ENCODE data around the gene SLC38A10.
A peak's percentile ranks its signal among the peaks of the same experiment; 100 is the strongest.
"Not testable (repeated sequence)": the region's sequence is repeated elsewhere in the genome, so short reads cannot be mapped to it uniquely, and the experiment has no call there.

Gene SLC38A10

DNA sequence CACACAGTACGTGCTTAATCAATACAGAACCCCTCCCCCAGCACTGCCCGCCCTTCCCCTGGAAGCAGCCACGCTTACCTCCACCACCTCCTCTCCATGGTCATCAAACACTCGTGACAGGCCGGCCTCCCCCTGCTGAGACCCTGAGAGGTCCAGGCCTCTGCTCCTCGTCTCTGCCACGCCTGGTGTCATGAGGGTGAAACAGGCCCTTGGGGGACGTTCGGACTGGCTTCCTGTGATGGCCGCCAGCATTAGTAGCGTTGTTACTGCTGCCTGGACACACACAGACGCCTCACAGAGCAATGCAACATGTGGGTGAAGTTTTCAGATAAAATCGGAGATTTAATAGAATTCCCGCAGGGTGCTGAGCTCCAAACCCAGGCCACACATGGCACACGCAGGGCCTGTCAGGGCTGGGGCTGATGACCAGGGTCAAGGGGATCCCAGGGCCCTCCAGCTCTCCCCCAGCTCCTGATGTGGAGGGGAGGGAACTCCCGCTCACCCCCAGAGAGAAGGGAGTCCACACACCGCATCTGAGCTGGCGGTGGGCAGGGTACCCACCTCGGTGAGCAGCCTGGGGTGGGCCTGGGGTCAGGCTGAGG lies 15.9 kb upstream of the SLC38A10 start:
- DNase-seq = no peak

DNA sequence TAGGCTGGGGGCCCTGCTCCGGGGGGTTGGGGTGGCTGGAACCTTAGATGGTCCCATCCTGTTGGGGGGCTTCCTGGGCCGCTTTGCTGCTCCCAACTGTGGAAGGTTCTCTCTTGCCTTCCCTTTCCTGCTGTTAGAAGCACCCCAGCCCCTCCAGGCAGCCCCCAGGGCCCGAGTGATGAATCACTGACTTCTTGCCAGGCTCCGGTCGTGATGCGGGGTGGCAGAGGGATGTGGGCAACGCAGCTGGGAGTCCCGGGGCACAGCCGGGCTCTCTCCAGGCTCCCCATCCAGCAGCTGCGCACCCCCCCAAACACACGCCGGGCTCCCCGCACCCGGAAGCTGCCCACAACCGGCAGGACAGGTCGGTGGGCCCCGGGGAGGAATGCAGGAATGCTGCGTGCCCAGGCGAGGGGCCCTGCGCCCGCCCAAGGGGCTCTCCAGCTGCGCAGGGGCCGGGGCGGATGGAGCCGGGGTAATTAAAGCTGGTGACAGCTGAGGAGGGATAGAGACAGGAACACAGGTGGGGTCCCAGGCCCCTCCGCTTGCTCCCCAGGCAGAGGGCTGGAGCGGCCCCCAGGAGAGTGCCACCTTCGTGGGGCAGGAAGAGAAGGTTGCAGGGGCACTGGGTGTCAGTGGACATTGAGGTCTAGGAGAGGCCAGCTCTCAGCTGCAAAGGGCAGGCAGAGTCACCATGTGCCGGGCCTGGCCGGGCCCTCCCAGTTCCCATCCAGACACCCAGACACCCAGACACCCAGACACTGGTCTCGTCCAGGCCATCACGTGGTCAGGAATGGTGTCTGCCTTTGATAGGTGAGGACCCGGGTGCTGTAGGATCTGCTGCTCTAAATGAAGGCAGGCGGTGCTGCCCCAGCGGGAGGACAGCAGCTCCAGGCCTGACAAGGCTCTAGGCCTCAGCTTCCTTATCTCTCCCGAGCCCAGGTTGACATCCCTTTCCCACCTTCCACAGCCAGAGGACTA lies 15.0 kb upstream of the SLC38A10 start:
- DNase-seq = no peak

DNA sequence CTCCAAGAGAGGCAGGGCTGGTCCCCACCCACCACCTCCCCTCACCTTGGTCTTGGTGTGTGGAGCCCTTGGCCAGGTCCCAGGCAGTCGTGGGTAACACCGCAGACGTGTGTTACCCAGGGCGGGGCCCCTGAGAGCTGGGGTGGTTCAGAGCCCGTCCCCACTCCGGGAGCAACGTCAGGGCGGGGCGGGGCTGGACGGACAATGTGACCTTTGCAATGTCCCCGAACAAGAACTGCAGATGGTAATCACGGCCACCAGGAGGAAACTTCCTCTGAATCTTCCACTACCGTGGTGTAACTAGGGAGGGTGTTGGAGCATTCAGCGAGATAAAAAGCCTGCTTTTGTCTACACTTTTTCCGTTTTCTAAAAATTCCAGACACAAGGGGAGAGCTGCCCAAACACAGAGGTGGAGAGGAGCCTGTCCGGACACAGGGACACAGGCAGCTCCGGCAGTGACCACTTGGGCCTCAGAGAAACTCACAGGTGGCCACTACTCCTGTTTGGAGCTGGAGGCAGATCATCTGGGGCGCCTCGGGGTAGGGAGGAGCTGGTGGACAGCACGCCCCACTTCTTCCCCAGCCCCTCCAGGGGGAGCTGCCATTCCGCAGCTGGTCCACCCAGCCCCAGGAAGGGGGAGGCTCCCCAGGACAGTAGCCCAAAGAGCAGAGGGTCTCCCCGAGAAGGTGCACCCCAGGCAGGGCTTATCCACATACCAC lies 14.2 kb upstream of the SLC38A10 start:
- peak; percentile 93 for DNase-seq

DNA sequence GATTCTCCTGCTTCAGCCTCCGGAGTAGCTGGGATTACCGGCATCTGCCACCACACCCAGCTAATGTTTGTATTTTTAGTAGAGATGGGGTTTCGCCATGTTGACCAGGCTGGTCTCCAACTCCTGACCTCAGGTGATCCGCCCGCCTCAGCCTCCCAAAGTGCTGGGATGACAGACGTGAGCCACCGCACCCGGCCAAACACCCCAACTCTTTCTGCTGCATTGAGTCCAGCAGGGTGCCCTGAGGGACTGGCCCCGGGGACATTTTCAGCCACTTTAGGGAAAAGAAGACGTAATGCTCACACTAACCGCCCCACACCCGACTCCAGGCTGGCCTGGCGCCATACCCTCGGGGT lies 13.7 kb upstream of the SLC38A10 start:
- not testable (repeated sequence) for DNase-seq

DNA sequence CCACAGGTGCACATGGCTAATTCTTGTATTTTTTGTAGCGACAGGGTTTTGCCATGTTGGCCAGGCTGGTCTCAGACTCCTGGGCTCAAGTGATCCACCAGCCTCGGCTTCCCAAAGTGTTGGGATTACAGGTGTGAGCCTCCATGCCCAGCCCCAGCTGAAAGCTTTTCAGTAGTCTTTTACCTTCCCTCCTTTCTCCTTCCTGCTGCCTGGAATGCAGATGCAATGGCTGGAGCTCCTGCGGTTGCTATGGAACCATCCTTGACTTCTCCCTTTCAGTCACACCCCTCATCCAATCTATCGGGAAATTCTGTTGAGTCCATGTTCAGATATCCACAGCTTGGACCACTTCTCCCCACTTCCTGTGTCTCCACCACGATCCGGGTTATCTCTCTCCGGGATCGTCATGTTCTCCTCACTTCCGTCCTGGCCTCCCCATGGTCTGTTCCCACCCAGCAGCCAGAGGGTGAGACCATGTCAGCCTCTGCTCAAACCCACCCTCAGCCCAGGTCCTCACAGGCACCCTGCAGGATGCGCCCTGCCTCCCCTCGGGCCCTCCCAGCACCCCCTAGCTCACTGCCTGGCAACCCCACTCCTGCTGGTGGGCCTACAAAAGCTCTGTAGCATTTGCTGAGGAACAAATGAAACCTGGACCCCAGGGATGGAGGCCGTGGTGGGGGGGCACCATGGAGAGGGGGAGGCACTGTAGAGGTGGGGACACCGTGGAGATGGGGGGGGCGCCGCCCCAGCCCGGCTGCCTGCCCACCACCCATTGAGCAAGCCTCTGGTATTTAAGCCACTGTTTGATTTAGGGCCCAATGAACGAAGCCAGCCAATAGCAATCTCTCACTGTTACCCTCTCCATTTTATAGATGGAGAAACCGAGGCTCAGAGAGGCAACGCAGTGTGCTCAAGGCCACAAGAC lies 12.8 kb upstream of the SLC38A10 start:
- no peak for DNase-seq

DNA sequence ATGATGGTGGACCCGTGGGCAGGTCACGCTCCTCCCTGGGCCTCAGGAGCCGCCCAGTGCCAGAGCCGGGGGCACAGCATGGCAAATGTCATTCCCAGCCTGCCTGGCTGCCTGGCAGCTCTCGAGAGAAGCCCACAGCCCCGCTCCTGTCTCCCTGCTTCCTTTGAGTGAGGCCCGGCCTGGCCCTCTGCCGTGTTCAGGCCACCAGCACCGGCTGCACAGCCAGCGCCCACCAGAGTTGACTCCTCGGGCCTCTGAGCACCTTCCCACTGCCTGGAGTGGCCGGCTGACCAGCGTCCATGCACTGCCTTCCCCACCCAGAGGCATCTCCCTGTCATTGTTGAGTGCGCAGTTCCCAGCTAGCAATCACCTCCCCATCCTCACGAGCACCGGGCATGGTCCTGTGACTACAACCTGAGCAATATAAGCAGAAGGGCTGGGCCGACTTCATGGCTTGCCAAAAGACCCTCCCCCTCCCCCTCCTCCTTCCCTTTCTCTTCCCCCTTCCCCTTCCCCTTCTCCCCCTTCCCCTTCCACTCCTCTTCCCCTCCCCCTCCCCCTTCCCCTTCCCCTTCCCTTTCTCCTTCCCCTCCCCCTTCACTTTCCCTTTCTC lies 11.9 kb upstream of the SLC38A10 start:
- DNase-seq = peak; percentile 57

DNA sequence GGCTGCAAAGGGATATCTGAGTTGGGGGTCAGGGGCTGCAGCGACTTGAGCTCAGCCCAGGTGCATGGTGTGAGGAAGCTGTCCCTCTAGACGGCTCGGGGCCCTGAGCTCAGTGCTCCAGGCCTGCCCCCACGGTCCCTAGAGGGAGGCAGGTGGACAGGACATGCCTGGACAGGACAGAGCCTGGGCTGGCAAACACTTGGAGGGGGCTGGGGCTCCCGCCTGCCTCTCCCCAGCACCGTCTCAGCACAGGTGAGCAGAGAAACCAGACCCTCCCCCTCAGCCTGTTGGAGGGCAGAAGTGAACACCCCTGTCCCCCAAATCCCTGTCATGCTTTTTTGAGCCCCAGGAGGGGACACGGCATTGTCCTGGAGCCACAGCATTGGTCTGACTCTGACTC lies 11.4 kb upstream of the SLC38A10 start:
- peak; percentile 51 for DNase-seq

DNA sequence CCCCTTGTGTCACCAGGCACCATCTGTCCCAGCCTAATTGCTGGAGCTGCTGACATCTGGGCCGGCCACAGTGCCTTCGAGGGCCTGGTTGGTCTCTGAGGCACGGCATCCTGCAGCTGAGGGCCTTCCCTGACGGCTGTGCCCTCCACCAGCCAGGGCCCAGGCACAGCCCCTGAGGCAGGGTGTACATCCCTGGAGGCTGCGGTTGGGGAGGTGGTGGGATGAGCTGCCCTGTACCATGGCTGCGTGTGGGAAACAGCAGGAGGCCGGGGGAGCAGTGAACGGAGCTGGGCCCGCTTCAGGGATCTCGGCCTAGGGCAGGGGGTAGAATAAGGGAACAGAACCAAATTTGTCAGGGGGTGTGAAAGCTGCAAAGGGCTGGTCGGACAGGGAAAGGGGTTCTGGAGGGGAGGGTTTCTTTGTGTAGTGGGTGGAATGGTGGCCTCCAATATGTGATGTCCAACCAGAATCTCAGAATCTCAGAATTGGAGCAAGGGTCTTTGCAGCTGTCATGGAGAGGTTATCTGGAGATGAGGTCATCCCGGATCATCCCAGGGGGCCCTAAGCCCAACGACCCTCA lies 10.0 kb upstream of the SLC38A10 start:
- no peak for DNase-seq

DNA sequence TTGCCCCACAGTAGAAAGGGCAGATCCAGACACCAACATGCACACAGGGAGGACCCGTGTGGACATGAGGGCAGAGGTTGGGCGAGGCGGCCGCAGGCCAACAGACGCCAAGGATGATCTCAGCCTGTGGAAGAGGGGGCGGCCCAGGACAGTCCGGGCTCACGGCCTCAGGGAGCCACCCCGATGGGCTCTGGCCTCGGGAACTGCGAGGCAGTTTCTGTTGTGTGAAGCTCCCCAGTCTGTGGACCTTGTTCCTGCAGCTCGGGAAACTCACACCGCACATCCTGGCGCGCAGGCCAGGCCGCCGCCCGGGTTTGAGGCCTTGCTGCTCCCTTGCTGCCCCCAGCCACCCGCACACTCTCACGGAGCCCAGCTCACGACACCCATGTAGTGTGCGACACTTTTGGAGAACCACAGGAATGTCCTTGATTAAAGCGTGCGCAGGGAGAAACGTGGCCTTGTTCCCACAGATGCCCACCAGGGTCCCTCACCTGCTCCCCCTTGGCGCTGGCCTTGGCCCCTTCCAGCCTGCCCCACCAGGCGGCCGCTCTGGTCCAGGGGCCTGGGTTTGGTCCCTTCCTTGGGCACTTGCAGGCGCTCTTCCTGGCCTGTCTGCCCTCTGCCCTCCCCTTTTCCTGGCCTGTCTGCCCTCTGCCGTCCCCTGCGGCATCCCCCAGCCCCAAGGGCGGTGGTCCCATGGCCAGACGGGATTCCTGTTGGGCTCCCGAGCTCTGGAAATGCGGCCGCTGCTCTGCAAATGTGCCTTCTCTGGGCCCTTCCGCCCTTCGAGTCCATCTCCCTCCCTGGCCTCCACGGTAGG lies 9.3 kb upstream of the SLC38A10 start:
- DNase-seq = no peak

DNA sequence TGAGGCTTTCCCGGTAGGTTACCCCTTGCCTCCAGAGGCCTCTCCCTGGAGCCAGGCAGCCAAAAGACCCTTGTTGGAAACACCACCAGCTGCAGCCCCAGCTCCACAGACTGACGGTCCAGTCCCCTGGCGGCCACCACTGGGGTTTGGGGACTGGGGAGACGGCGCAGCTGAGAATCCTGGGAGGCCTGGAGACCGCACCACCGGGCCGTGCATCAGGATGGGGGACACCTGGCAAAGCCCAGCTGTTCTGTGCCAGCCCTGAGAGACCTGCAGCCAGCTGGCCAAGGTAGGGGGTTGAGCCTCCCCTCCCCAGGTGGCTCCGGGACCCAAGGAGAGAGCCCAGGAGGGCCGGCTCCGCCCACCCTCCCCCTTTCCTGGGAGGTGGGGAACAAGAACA lies 8.3 kb upstream of the SLC38A10 start:
- DNase-seq = no peak

DNA sequence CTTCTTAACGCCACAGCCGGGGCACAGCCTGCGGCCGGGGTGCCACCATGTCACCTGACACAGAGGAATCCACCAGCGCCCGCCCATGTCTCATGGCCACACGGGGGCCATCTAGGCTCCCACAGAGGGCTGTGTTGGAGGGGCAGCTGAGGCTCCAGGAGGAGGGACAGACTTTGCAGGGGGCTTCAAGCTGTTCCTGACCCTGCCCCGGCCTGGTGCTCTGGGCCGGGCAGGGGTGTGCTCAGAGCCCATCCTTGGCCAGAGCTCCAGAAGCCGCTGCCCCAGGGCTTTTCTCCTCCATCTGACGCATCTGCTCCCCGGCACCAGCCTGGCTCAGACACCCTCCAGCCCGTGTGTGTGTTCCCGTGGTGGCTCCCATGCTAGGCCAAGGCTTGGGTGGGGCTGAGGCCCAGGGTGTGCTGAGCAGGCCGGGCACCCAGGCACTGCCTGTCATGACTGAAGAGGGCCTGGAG lies 7.8 kb upstream of the SLC38A10 start:
- DNase-seq = no peak

DNA sequence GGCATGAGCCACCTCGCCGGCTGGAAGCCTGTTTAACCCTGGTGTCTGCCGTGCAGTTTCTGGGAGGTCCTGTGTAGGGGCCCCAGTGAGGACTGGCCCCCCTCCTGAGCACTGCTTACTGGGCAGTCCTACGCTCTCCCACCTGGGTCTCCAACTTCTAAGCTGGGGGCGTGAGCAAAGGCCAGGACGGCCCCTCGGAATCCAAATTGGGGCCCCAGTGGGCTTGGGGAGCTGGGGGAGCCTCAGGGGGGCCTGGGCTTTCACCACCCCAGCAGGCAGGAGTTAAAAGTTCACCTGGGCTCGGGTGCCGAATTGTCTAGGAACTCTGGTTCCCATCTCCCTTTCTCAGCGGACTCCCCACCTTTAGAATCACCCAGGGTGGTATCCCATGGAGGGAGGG lies 7.2 kb upstream of the SLC38A10 start:
- no peak for DNase-seq

DNA sequence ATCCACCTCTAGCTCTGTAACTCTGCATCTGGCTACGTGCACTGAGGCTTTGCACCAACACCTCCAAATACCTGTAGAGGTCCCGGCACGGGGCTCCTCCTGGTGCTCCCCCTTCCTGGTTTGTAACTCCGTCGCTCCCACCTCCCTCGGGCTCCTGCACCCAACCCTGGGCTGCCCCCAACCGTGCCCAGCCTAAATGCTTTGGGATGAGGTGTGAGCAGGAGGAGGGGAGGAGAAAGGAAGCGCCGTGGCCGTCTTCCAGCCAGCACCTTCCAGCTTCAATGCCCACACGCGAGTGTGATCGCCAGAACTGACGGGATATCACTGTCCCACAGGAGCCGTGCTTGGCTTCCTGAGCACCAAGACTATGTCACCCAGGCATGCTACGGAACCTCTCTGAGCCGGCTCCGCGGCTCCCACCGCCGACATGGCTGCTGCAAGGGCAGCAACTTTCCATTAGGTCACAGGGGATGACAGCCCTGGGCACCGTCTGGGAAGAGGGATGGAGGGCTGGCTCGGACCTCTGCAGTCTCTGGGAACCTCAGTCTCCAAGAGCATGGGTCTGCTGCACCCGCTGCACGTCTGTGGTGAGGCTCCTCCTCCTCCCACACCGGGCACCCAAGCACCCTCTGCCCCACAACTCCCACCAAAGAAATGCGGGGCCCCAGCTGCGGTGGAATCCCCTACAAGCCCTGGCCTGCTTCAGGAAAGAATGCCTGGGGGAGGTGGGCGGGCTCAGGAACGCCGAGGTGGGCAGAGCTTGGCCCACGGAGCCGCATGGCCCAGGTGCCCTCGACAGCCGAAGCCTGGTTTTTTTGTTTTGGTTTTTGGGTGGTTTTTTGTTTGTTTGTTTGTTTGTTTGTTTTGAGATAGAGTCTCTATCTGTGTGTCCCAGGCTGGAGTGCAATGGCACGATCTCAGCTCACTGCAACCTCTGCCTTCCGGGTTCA lies 6.4 kb upstream of the SLC38A10 start:
- DNase-seq = no peak

DNA sequence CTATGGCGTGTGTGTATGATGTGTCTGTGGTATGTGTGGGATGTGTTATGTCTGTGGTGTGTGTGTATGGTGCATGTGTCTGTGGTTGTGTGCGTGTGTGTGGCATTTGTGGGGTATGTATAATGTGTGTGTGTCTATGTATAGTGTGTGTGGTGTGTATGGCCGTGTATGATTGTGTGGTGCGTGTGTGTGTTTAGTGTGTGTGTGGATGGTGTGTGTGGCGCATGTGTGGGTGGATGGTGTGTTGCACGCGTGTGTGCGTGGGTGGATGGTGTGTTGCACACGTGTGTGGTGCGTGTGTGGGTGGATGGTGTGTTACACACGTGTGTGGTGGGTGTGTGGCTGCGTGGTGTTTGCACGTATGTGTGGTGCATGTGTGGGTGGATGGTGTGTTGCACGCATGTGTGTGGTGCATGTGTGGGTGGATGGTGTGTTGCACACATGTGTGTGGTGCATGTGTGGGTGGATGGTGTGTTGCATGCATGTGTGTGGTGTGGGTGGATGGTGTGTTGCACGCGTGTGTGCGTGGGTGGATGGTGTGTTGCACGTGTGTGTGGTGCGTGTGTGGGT lies 5.6 kb upstream of the SLC38A10 start:
- DNase-seq = no peak

DNA sequence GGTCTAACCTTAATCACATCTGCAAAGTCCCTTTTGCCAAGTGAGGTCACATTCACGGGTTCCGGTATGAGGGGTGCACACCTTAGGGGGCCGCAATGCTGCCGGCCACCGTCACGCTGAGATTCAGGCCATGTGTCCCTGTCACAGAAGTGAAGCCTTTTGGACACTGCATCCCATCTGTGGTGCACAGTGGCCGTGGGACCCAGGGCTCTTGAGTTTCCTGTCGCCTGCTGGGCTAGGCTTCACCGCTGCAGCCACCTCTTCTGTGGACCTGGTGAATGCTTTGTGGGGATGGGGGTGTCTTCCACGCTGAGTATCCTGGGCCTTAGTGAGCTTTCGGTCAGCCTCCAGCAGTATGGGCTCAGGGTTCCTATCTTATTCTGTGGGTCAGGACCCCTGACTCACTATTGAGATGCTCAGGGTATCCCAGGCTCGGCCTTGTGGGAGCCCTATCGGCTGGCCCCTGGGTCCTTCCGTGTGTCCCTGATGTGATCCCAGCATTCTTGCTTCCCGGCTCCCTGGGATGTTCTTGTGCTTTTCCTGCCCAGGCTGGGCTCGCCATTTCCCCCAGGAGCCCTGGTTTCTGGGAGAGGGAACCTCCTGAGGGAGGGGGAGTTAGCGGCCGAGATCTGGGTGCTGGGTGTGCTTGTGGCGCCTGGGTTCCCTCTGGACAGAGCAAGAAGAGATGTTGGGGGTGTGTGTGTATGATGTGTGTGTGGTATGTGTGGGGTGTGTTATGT lies 4.9 kb upstream of the SLC38A10 start:
- no peak for DNase-seq

DNA sequence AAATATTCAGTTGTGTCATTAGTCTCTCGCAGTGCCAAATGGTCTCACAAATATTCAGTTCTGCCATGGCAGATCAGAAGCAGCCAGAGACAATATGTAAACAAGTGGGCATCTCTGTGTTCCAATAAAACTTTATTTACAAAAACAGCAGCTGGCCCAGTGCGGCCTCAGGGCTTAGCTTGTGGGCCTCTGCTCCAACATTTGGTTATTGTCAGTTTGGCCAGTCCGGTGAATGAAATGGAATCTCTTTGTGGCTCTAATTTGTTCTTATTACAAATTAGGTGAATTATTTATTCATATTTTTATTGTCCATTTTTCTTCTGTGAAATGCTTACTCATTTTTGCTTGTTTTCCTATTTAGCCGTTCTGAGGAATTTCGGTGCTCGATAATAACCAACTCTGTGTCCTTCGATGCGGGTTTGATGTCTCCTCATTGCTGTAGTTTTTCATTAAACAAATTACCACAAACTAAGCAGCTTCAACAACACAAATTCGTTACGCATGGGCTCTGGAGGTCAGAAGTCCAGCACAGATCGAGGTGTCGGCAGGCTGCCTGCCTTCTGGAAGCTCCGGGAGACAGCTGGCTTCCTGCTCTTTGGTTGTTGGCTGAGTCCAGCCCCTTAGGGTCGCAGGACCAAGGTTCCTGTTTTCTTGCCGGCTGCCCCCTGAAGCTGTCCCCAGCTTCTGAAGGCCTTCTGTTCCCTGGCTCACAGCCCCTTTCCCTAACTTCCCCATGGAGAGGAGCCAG lies 4.1 kb upstream of the SLC38A10 start:
- DNase-seq = peak; percentile 59

DNA sequence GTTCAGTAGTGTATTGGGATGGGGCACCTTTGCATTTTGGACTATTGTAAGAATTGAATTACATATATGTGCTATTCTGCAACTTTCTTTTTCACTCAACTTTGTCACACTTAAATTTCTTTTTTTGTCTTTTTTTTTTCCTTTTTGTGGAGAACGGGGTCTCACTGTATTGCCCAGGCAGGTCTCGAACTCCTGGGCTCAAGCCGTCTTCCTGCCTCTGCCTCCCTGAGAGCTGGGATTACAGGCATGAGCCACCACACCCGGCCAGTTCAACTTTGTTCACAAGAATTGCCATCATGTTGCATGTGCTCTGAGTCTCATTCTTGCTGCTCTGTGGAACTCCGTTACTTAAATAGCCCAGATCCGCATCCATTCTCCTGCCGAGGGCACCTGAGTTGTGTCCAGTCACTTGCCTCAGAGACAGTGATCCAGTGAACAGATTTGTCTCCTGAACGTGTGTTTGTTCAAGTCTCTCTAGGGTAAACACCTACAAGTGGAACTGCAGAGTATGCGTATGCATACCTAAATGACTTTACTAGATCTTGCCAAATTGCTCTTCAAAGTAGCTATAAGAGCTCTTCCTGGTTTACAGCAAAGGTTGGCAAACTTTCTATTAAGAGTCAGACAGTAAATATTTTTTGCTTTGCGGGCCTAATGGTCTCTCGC lies 3.4 kb upstream of the SLC38A10 start:
- peak; percentile 69 for DNase-seq
